Omental fat pad (tissue), 4 donors: ENCODE data around the gene CHMP1A. TPM values are rescaled to one million over a fixed set of nuclear protein-coding genes. Genes with fewer than 3 reads are reported as not detected.
"Not testable (repeated sequence)": the region's sequence is repeated elsewhere in the genome, so short reads cannot be mapped to it uniquely, and the experiment has no call there.

Experiments used
- ATAC-seq: fragments of 150-250 bp; one replicate; pipeline ENCODE4 v1.9.1; 2016; ENCODE audit warnings: mild to moderate bottlenecking, moderate library complexity; ENCODE audit not compliant: low FRiP score
- DNase-seq: peaks from one replicate; pipeline ENCODE4 v3.0.0-alpha.2; 2019; ENCODE audit warnings: low spot score
- CTCF ChIP-seq, 3 donors: fragments of 450-650 bp; IDR thresholded peaks; one replicate each; pipeline ENCODE4 v1.5.1; 2016 to 2017; ENCODE audit warnings: antibody characterized with exemption in 3 of 3, mild to moderate bottlenecking in 3 of 3, moderate library complexity in 2 of 3
- total RNA-seq, 4 donors: library from RNA; depleted of rRNA; stranded (reverse); fragments of >200 nt; gene quantifications; one replicate each; pipeline ENCODE4 v1.1.0, GENCODE V29; 2016

Gene CHMP1A
- total RNA-seq, 4 donors from 2014 or later: 45.7 to 78.1 (median 67.7) TPM

GRCh38 chr16:89641458-89642119, 15.9 kb downstream of the CHMP1A start:
- ATAC-seq (no peak), DNase-seq (no peak)
- no peak for TF ChIP-seq CTCF (IDR thresholded peaks at IDR 0.05)

- DNase-seq (no peak), ATAC-seq (no peak)
- TF ChIP-seq CTCF (IDR thresholded peaks at IDR 0.05): no peak
Measured at GRCh38 chr16:89639385-89639784, 18.1 kb downstream of the CHMP1A start.

- DNase-seq: no peak
- no peak for ATAC-seq
- no peak for TF ChIP-seq CTCF (IDR thresholded peaks at IDR 0.05)
Measured at GRCh38 chr16:89638455-89638854, 19.1 kb downstream of the CHMP1A start.

- TF ChIP-seq CTCF (IDR thresholded peaks at IDR 0.05): no peak
- DNase-seq (no peak), ATAC-seq (no peak)
Measured at GRCh38 chr16:89637379-89637778, 20.1 kb downstream of the CHMP1A start.

- DNase-seq (no peak), ATAC-seq (no peak)
- no peak for TF ChIP-seq CTCF (IDR thresholded peaks at IDR 0.05)
Measured at GRCh38 chr16:89636663-89637062, 20.8 kb downstream of the CHMP1A start.

GRCh38 chr16:89634463-89635385, 22.8 kb downstream of the CHMP1A start:
- not testable (repeated sequence) for DNase-seq, ATAC-seq

GRCh38 chr16:89633064-89633631, 24.4 kb downstream of the CHMP1A start:
- DNase-seq (no peak), ATAC-seq (no peak)
- TF ChIP-seq CTCF (IDR thresholded peaks at IDR 0.05): no peak
